CD14-positive monocyte (primary cell): ENCODE data around the gene SYT2. TPM values are rescaled to one million over a fixed set of nuclear protein-coding genes. Genes with fewer than 3 reads are reported as not detected.

ENCODE experiments used
- DNase-seq, 3 donors: peaks; one replicate each; pipeline ENCODE4 v3.0.0-alpha.2; 2011 to 2022
- H2AFZ ChIP-seq: 2 replicates; pipeline ENCODE4 v1.6.0; 2012; ENCODE audit warnings: mild to moderate bottlenecking, low read depth, low read length, inconsistent platforms; ENCODE audit not compliant: insufficient read depth, poor library complexity, severe bottlenecking
- H3K27ac ChIP-seq, 2 donors: 1 replicate in 1 of 2; 2 replicates in 1 of 2; pipeline ENCODE4 v1.5.1; 2012 to 2013; ENCODE audit warnings: low read length in 2 of 2, control low read depth in 1 of 2, inconsistent platforms in 1 of 2, low read depth in 1 of 2, mild to moderate bottlenecking in 1 of 2
- H3K27me3 ChIP-seq, 2 donors: one replicate each; pipeline versions ENCODE4 v1.6.0 to v1.6.1; 2011 to 2013; ENCODE audit warnings: low read length in 2 of 2; ENCODE audit not compliant: control insufficient read depth in 2 of 2, insufficient read depth in 2 of 2
- H3K36me3 ChIP-seq, 2 donors: replicated peaks in 1 of 2; 1 replicate in 1 of 2; 2 replicates in 1 of 2; pipeline versions ENCODE4 v1.5.1 to v1.6.1; 2012 to 2013; ENCODE audit warnings: low read length in 2 of 2, control low read depth in 1 of 2, inconsistent platforms in 1 of 2, mild to moderate bottlenecking in 1 of 2; ENCODE audit not compliant: insufficient read depth in 2 of 2, control insufficient read depth in 1 of 2
- H3K4me1 ChIP-seq, 2 donors: 1 replicate in 1 of 2; 2 replicates in 1 of 2; pipeline versions ENCODE4 v1.5.1 to v1.6.1; 2012 to 2013; ENCODE audit warnings: low read length in 2 of 2, control low read depth in 1 of 2, inconsistent platforms in 1 of 2, mild to moderate bottlenecking in 1 of 2, moderate library complexity in 1 of 2; ENCODE audit not compliant: insufficient read depth in 2 of 2, control insufficient read depth in 1 of 2
- H3K4me2 ChIP-seq: replicated peaks from 2 replicates; pipeline ENCODE3; 2012; ENCODE audit warnings: low read length, moderate library complexity, mild to moderate bottlenecking; ENCODE audit not compliant: poor library complexity, severe bottlenecking; ENCODE audit errors: extremely low read depth
- H3K4me3 ChIP-seq, 3 experiments: fragments of 200-600 bp in 1 of 3; sonication (generic) in 1 of 3; replicated peaks in 1 of 3; 1 replicate in 2 of 3; 2 replicates in 1 of 3; pipeline ENCODE4 v1.5.1; 2011 to 2013; ENCODE audit warnings: low read length in 3 of 3, mild to moderate bottlenecking in 3 of 3, control low read depth in 2 of 3, low read depth in 2 of 3, inconsistent platforms in 1 of 3, moderate library complexity in 1 of 3
- H3K79me2 ChIP-seq: 2 replicates; pipeline ENCODE4 v1.6.0; 2012; ENCODE audit warnings: mild to moderate bottlenecking, control low read depth, inconsistent platforms, low read length, moderate library complexity; ENCODE audit not compliant: insufficient read depth
- H3K9ac ChIP-seq: 2 replicates; pipeline ENCODE4 v1.6.0; 2017; ENCODE audit warnings: low read length, mild to moderate bottlenecking; ENCODE audit not compliant: insufficient read depth, poor library complexity, severe bottlenecking
- H3K9me3 ChIP-seq, 2 donors: replicated peaks in 1 of 2; 1 replicate in 1 of 2; 2 replicates in 1 of 2; pipeline versions ENCODE4 v1.5.1 to v1.6.1; 2012 to 2013; ENCODE audit warnings: low read length in 2 of 2, control low read depth in 1 of 2; ENCODE audit not compliant: control insufficient read depth in 1 of 2, insufficient read depth in 1 of 2
- H4K20me1 ChIP-seq: 2 replicates; pipeline ENCODE4 v1.6.0; 2012; ENCODE audit warnings: mild to moderate bottlenecking, low read length, control low read depth, moderate library complexity; ENCODE audit not compliant: insufficient read depth
- H3K27ac Mint-ChIP-seq, 7 donors: one replicate each; pipeline ENCODE4 v1.8.0; 2020; ENCODE audit warnings: mild to moderate bottlenecking in 7 of 7, mixed read lengths in 7 of 7, moderate library complexity in 6 of 7, inconsistent platforms in 2 of 7
- H3K27me3 Mint-ChIP-seq, 3 donors: one replicate each; pipeline ENCODE4 v1.8.0; 2021 to 2022; ENCODE audit warnings: low read depth in 3 of 3, mild to moderate bottlenecking in 3 of 3, mixed read lengths in 3 of 3, moderate library complexity in 3 of 3, inconsistent platforms in 1 of 3
- H3K36me3 Mint-ChIP-seq, 2 donors: one replicate each; pipeline ENCODE4 v1.8.0; 2020; ENCODE audit warnings: mixed read lengths in 2 of 2, inconsistent platforms in 1 of 2, mild to moderate bottlenecking in 1 of 2
- H3K4me1 Mint-ChIP-seq: one replicate; pipeline ENCODE4 v1.8.0; 2020; ENCODE audit warnings: mild to moderate bottlenecking, mixed read lengths
- H3K4me3 Mint-ChIP-seq, 2 donors: one replicate each; pipeline ENCODE4 v1.8.0; 2020; ENCODE audit warnings: mild to moderate bottlenecking in 2 of 2, mixed read lengths in 2 of 2, moderate library complexity in 1 of 2
- H3K9me3 Mint-ChIP-seq, 7 donors: one replicate each; pipeline ENCODE4 v1.8.0; 2020 to 2022; ENCODE audit warnings: mixed read lengths in 7 of 7, mild to moderate bottlenecking in 6 of 7, moderate library complexity in 6 of 7, inconsistent platforms in 2 of 7
- CTCF ChIP-seq: fragments of 200-600 bp; IDR thresholded peaks from one replicate; pipeline ENCODE4 v1.8.0; 2022; ENCODE audit warnings: antibody characterized with exemption, mild to moderate bottlenecking
- WGBS: methylation state at CpG from one replicate; pipeline ENCODE4 v1.1.5; 2013; ENCODE audit warnings: missing lambda C conversion rate; ENCODE audit not compliant: insufficient coverage; 5-methylcytosine and 5-hydroxymethylcytosine counted together
- intact Hi-C, 2 donors: fragments of 100-400 bp; cut with micrococcal nuclease; formaldehyde crosslinking; loops; one replicate each; pipeline versions ENCODE4 v1.15.0 to v1.15.1; 2023
- polyA plus RNA-seq, 3 donors: library from polyadenylated mRNA; depleted of rRNA in 1 of 3; unstranded in 2 of 3; stranded (reverse) in 1 of 3; fragments of 300-500 nt in 2 of 3; fragments of >200 nt in 1 of 3; fragmentation: Illumina TruSeq in 2 of 3; gene quantifications; 1 replicate in 2 of 3; 2 replicates in 1 of 3; pipeline ENCODE4 v1.2.3, GENCODE V29; 2012 to 2021

SYT2 gene
- polyA plus RNA-seq, 3 donors, result not detected

- Mint-ChIP-seq H3K27me3 (peaks cover 97 to 100% (median 99%) of the 10 kb centered on the region in 3 donors), H3K27ac (no peak overlapping the region), H3K4me1 (no peaks in the 10 kb centered on the region), H3K9me3 (peaks cover 0 to 18% (median 4%) of the 10 kb centered on the region in 7 donors), H3K36me3 (peaks cover 0 to 3% of the 10 kb centered on the region in 2 donors), H3K4me3 (peak overlapping the region in 1 of 2 donors; percentile 73)
- no peak for DNase-seq
- no peak for TF ChIP-seq CTCF
- Histone ChIP-seq H4K20me1 (peaks cover 62% of the 10 kb centered on the region), H3K36me3 (no peaks in the 10 kb centered on the region), H3K27ac (no peak overlapping the region), H3K4me1 (no peaks in the 10 kb centered on the region), H3K4me3 (no peak overlapping the region), H3K79me2 (no peaks in the 10 kb centered on the region), H2AFZ (no peak overlapping the region), H3K4me2 (no peak overlapping the region), H3K27me3 (peaks cover 95 to 100% of the 10 kb centered on the region in 2 donors), H3K9me3 (peaks cover 0 to 35% of the 10 kb centered on the region in 2 donors), H3K9ac (no peak overlapping the region)
- intact Hi-C loops, result loop anchor here in 1 of 2 donors (10.0 kb wide), 1 partner anchor 55 kb away; no protein-coding TSS in a partner anchor
- WGBS, result 80% methylated on average over 8 of the region's 15 CpGs
These were observed 60.5 kb downstream of the SYT2 start for GRCh38 chr1:202649553-202650392.

DNA sequence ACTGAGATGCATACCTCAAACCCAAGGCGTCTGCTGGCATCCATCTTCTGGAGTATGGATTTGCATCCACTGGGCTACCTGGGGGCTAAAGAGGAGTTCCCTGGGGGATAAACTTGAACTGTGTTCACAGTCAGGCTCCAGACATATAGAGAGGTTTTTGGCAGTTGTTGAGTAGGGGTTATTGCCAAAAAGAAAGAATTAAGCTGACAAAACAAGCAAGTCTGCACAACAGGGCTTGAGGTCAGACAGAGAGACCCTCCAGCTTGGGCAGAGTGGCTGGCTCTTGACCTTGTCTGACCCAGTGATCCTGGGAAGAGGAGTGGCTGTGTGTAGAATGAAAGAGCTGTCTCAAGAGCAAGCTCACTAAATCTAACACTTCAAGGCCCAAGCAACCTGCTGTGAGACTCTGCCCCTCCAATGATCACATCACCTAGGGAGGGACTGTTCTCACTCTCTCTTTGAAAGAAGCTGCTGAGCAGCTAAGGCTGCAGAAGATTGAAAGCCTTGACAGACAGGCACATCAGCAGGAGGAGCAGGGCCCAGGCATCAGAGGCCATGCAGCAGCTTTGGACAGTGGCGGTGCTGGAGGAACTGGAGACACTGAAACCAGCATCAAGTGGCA, 61.5 kb downstream of the SYT2 start:
- peak overlapping the region in 1 of 2 donors; percentile 73 for H3K4me3 Mint-ChIP-seq
- intact Hi-C loops, result loop anchor here in 1 of 2 donors (10.0 kb wide), 1 partner anchor 54 kb away; no protein-coding TSS in a partner anchor
- Histone ChIP-seq H3K27ac (no peak overlapping the region), H3K79me2 (no peaks in the 10 kb centered on the region), H3K4me3 (no peak overlapping the region), H3K36me3 (no peaks in the 10 kb centered on the region), H3K4me2 (no peak overlapping the region), H3K4me1 (no peaks in the 10 kb centered on the region), H2AFZ (no peak overlapping the region), H3K9ac (no peak overlapping the region), H3K9me3 (peaks cover 0 to 39% of the 10 kb centered on the region in 2 donors), H3K27me3 (peaks cover 95 to 100% of the 10 kb centered on the region in 2 donors), H4K20me1 (peaks cover 65% of the 10 kb centered on the region)
- DNase-seq, result no peak
- no peak overlapping the region for H3K27ac Mint-ChIP-seq
- peaks cover 0 to 21% (median 7%) of the 10 kb centered on the region in 7 donors for H3K9me3 Mint-ChIP-seq
- peaks cover 0 to 3% of the 10 kb centered on the region in 2 donors for H3K36me3 Mint-ChIP-seq
- 87% methylated on average over 2 of the region's 2 CpGs for WGBS
- H3K4me1 Mint-ChIP-seq, result peaks cover 6% of the 10 kb centered on the region
- peaks cover 97 to 100% (median 100%) of the 10 kb centered on the region in 3 donors for H3K27me3 Mint-ChIP-seq
- TF ChIP-seq CTCF, result no peak
